Measurements from ENCODE around the gene ZBTB22. TPM values are rescaled to one million over a fixed set of nuclear protein-coding genes. Genes with fewer than 3 reads are reported as not detected.
"Not testable (repeated sequence)": the region's sequence is repeated elsewhere in the genome, so short reads cannot be mapped to it uniquely, and the experiment has no call there.

Gene ZBTB22
- total RNA-seq, 4 donors from 2014 or later = 8.5 to 17.5 (median 14.8) TPM

GRCh38 chr6:33344701-33345697 is 27.5 kb upstream of the ZBTB22 start:
- TF ChIP-seq POLR2A (IDR thresholded peaks at IDR 0.05) = no peak
- TF ChIP-seq CTCF (IDR thresholded peaks at IDR 0.05) = peak; percentile 55 to 72 (median 64)
- H3K4me3 ChIP-seq = peak overlapping the region in 1 of 4 donors; percentile 33
- WGBS, 2 donors = 18 to 19% methylated on average over 20 to 22 of the region's 22 CpGs
- H3K36me3 ChIP-seq = no peaks in the 10 kb centered on the region
- peak overlapping the region; percentile 26 to 54 (median 36) for H3K27ac ChIP-seq
- DNase-seq = peak; percentile 29
- intact Hi-C loops (cut with DNase I) = no loop called here
- peaks cover 0 to 20% (median 4%) of the 10 kb centered on the region in 3 donors for H3K4me1 ChIP-seq
- no peaks in the 10 kb centered on the region for H3K9me3 ChIP-seq
- no peaks in the 10 kb centered on the region for H3K27me3 ChIP-seq

GRCh38 chr6:33343953-33344611 is 26.5 kb upstream of the ZBTB22 start:
- H3K27me3 ChIP-seq = no peaks in the 10 kb centered on the region
- intact Hi-C loops (cut with DNase I) = no loop called here
- no peak for DNase-seq
- no peaks in the 10 kb centered on the region for H3K36me3 ChIP-seq
- H3K9me3 ChIP-seq = no peaks in the 10 kb centered on the region
- 66% methylated on average over 6 of the region's 6 CpGs for WGBS, 2 donors
- H3K4me1 ChIP-seq = peaks cover 0 to 20% (median 4%) of the 10 kb centered on the region in 3 donors
- H3K4me3 ChIP-seq = no peak overlapping the region
- TF ChIP-seq CTCF (IDR thresholded peaks at IDR 0.05) (no peak), POLR2A (IDR thresholded peaks at IDR 0.05) (no peak)
- peak overlapping the region in 3 of 4 donors; percentile 30 to 54 (median 43) for H3K27ac ChIP-seq

GRCh38 chr6:33343606-33343952 is 26.0 kb upstream of the ZBTB22 start:
- 84 to 93% methylated on average over 7 of the region's 7 CpGs for WGBS, 2 donors
- H3K36me3 ChIP-seq; H3K4me3 ChIP-seq; DNase-seq; H3K9me3 ChIP-seq; intact Hi-C loops (cut with DNase I); H3K27me3 ChIP-seq: not testable (repeated sequence)
- Histone ChIP-seq H3K4me1 (peaks cover 0 to 20% (median 4%) of the 10 kb centered on the region in 3 donors), H3K27ac (peak overlapping the region; percentile 20 to 74 (median 43))

DNA sequence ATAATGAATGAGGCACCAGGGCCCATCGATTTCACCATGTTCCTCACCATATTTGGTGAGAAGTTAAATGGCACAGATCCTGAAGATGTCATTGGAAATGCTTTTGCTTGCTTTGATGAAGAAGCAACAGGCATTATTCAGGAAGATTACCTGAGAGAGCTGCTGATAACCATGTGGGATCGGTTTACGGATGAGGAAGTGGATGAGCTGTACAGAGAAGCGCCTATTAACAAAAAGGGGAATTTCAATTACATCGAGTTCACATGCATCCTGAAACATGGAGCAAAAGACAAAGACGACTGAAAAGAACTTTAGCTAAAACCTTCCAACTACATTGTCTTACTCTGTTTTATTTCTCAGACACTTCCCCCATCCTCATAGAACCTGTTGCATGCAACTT is 21.6 kb upstream of the ZBTB22 start:
- H3K36me3 ChIP-seq = no peaks in the 10 kb centered on the region
- TF ChIP-seq CTCF (IDR thresholded peaks at IDR 0.05) (no peak), POLR2A (IDR thresholded peaks at IDR 0.05) (no peak)
- 68 to 69% methylated on average over 6 of the region's 6 CpGs for WGBS, 2 donors
- intact Hi-C loops (cut with DNase I) = no loop called here
- H3K27ac ChIP-seq = no peak overlapping the region
- H3K27me3 ChIP-seq = no peaks in the 10 kb centered on the region
- no peak overlapping the region for H3K4me3 ChIP-seq
- DNase-seq = no peak
- no peaks in the 10 kb centered on the region for H3K4me1 ChIP-seq
- H3K9me3 ChIP-seq = no peaks in the 10 kb centered on the region

GRCh38 chr6:33336495-33336894 is 19.0 kb upstream of the ZBTB22 start:
- Histone ChIP-seq H3K4me1 (no peaks in the 10 kb centered on the region), H3K4me3 (no peak overlapping the region), H3K27ac (no peak overlapping the region), H3K36me3 (no peaks in the 10 kb centered on the region), H3K9me3 (no peaks in the 10 kb centered on the region), H3K27me3 (no peaks in the 10 kb centered on the region)
- intact Hi-C loops (cut with DNase I) = no loop called here
- TF ChIP-seq CTCF (IDR thresholded peaks at IDR 0.05) = no peak
- TF ChIP-seq POLR2A (IDR thresholded peaks at IDR 0.05) = no peak
- 88 to 100% methylated on average over 1 to 2 of the region's 3 CpGs for WGBS, 2 donors
- DNase-seq = no peak

Measured in esophagus squamous epithelium (tissue), 5 donors.